HEK293 (cell line): ENCODE measurements around the gene SVOP.

ENCODE experiments used
- CTCF ChIA-PET: fragments of 350-600 bp; formaldehyde crosslinking; extraction: SDS; loops from one replicate; lab custom pipeline; 2021; ENCODE audit warnings: antibody characterized with exemption; lab: Yijun Ruan, JAX
- POLR2A ChIA-PET: fragments of 300-600 bp; formaldehyde crosslinking; extraction: SDS; loops from one replicate; lab custom pipeline; 2020; ENCODE audit warnings: antibody characterized with exemption, inconsistent platforms; lab: Yijun Ruan, JAX
- H3K27ac ChIP-seq: fragments of 200-500 bp; sonication (Bioruptor generic); 2 replicates; pipeline ENCODE4 v1.5.1; 2014; ENCODE audit warnings: low read depth, low read length, control low read depth, inconsistent platforms; ENCODE audit errors: extremely low read depth
- H3K36me3 ChIP-seq, 2 experiments: fragments of 200-500 bp in 1 of 2; sonication (Bioruptor generic) in 1 of 2; 1 replicate in 1 of 2; 2 replicates in 1 of 2; pipeline ENCODE4 v1.5.1; 2014 to 2017; ENCODE audit warnings: inconsistent platforms in 2 of 2, low read length in 2 of 2; ENCODE audit not compliant: control insufficient read depth in 2 of 2, insufficient read depth in 1 of 2
- H3K4me1 ChIP-seq: fragments of 200-500 bp; sonication (Bioruptor generic); 2 replicates; pipeline ENCODE4 v1.5.1; 2014; ENCODE audit warnings: mild to moderate bottlenecking, low read length, inconsistent platforms; ENCODE audit not compliant: control insufficient read depth, insufficient read depth
- H3K4me3 ChIP-seq: 2 replicates; pipeline ENCODE4 v1.5.1; 2011; ENCODE audit warnings: low read depth, mild to moderate bottlenecking, control low read depth, low read length, moderate library complexity
- H3K9me3 ChIP-seq: fragments of 200-500 bp; sonication (Bioruptor generic); 2 replicates; pipeline ENCODE4 v1.5.1; 2014; ENCODE audit warnings: low read depth, low read length, inconsistent platforms; ENCODE audit not compliant: control insufficient read depth, insufficient read depth
- BCL11A ChIP-seq: fragments of 450-650 bp; formaldehyde crosslinking; IDR thresholded peaks from 2 replicates; pipeline ENCODE4 v1.5.1; 2016; ENCODE audit warnings: low read depth, missing biosample characterization, missing genetic modification characterization
- KLF9 ChIP-seq: fragments of 450-650 bp; formaldehyde crosslinking; IDR thresholded peaks from 2 replicates; pipeline ENCODE4 v1.5.1; 2016; ENCODE audit warnings: missing biosample characterization, missing genetic modification characterization, low read depth
- OSR2 ChIP-seq: fragments of 450-650 bp; formaldehyde crosslinking; IDR thresholded peaks from 2 replicates; pipeline ENCODE4 v1.5.1; 2016; ENCODE audit warnings: missing biosample characterization, missing genetic modification characterization
- SP3 ChIP-seq: fragments of 450-650 bp; formaldehyde crosslinking; IDR thresholded peaks from 2 replicates; pipeline ENCODE4 v1.5.1; 2016; ENCODE audit warnings: missing biosample characterization, missing genetic modification characterization
- ZBTB49 ChIP-seq: fragments of 450-650 bp; formaldehyde crosslinking; IDR thresholded peaks from 2 replicates; pipeline ENCODE4 v1.5.1; 2016; ENCODE audit warnings: missing biosample characterization, missing genetic modification characterization, low read depth
- ZNF121 ChIP-seq: fragments of 450-650 bp; formaldehyde crosslinking; IDR thresholded peaks from 2 replicates; pipeline ENCODE4 v1.5.1; 2016; ENCODE audit warnings: missing biosample characterization, missing genetic modification characterization
- ZNF16 ChIP-seq: fragments of 450-650 bp; formaldehyde crosslinking; IDR thresholded peaks from 2 replicates; pipeline ENCODE4 v1.5.1; 2016; ENCODE audit warnings: low read depth, missing biosample characterization, missing genetic modification characterization
- ZNF174 ChIP-seq: fragments of 450-650 bp; formaldehyde crosslinking; IDR thresholded peaks from 2 replicates; pipeline ENCODE4 v1.5.0; 2017; ENCODE audit warnings: missing biosample characterization, mild to moderate bottlenecking, missing genetic modification characterization
- ZNF175 ChIP-seq: fragments of 450-650 bp; formaldehyde crosslinking; IDR thresholded peaks from 2 replicates; pipeline ENCODE4 v1.5.1; 2016; ENCODE audit warnings: missing biosample characterization, missing genetic modification characterization
- ZNF514 ChIP-seq: fragments of 450-650 bp; formaldehyde crosslinking; IDR thresholded peaks from 2 replicates; pipeline ENCODE4 v1.5.1; 2016; ENCODE audit warnings: missing biosample characterization, missing genetic modification characterization
- ZNF560 ChIP-seq: fragments of 450-650 bp; formaldehyde crosslinking; IDR thresholded peaks from 2 replicates; pipeline ENCODE4 v1.5.1; 2017; ENCODE audit warnings: missing biosample characterization, missing genetic modification characterization, borderline replicate concordance
- ZNF658 ChIP-seq: fragments of 450-650 bp; formaldehyde crosslinking; IDR thresholded peaks from 2 replicates; pipeline ENCODE4; 2016; ENCODE audit warnings: missing biosample characterization, missing genetic modification characterization
- ZNF792 ChIP-seq: fragments of 450-650 bp; formaldehyde crosslinking; IDR thresholded peaks from 2 replicates; pipeline ENCODE4 v1.5.1; 2016; ENCODE audit warnings: missing biosample characterization, missing genetic modification characterization
- TF ChIP-seq, protein P1 (sequence below): fragments of 450-650 bp; formaldehyde crosslinking; IDR thresholded peaks from 2 replicates; pipeline ENCODE4 v1.5.1; 2016; ENCODE audit warnings: missing biosample characterization, missing genetic modification characterization
- TF ChIP-seq, protein P2 (sequence below): fragments of 450-650 bp; formaldehyde crosslinking; IDR thresholded peaks from 2 replicates; pipeline ENCODE4 v1.5.1; 2016; ENCODE audit warnings: missing biosample characterization, missing genetic modification characterization
- TF ChIP-seq, protein P3 (sequence below): fragments of 450-650 bp; formaldehyde crosslinking; IDR thresholded peaks from 2 replicates; pipeline ENCODE4 v1.5.1; 2016; ENCODE audit warnings: missing biosample characterization, missing genetic modification characterization
- TF ChIP-seq, protein P4 (sequence below): fragments of 450-650 bp; formaldehyde crosslinking; IDR thresholded peaks from 2 replicates; pipeline ENCODE4 v1.5.1; 2016; ENCODE audit warnings: missing biosample characterization, missing genetic modification characterization

SVOP gene

GRCh38 chr12:108876550-108876949, 144.3 kb downstream of the SVOP start:
- TF ChIP-seq ZBTB49 (no peak), ZNF658 (no peak), BCL11A (no peak), KLF9 (tag by site-specific recombination) (no peak), ZNF560 (tag by site-specific recombination) (no peak), ZNF792 (tag by site-specific recombination) (no peak), ZNF175 (tag by site-specific recombination) (no peak), SP3 (tag by site-specific recombination) (no peak), OSR2 (tag by site-specific recombination) (no peak), ZNF121 (tag by site-specific recombination) (no peak), ZNF514 (tag by site-specific recombination) (no peak), ZNF174 (tag by site-specific recombination) (no peak), ZNF16 (tag by site-specific recombination) (no peak)
- TF ChIP-seq, protein P1, sequence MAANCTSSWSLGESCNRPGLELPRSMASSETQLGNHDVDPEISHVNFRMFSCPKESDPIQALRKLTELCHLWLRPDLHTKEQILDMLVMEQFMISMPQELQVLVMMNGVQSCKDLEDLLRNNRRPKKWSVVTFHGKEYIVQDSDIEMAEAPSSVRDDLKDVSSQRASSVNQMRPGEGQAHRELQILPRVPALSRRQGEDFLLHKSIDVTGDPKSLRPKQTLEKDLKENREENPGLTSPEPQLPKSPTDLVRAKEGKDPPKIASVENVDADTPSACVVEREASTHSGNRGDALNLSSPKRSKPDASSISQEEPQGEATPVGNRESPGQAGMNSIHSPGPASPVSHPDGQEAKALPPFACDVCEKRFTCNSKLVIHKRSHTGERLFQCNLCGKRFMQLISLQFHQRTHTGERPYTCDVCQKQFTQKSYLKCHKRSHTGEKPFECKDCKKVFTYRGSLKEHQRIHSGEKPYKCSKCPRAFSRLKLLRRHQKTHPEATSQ (tag by site-specific recombination), result no peak
- TF ChIP-seq, protein P2, sequence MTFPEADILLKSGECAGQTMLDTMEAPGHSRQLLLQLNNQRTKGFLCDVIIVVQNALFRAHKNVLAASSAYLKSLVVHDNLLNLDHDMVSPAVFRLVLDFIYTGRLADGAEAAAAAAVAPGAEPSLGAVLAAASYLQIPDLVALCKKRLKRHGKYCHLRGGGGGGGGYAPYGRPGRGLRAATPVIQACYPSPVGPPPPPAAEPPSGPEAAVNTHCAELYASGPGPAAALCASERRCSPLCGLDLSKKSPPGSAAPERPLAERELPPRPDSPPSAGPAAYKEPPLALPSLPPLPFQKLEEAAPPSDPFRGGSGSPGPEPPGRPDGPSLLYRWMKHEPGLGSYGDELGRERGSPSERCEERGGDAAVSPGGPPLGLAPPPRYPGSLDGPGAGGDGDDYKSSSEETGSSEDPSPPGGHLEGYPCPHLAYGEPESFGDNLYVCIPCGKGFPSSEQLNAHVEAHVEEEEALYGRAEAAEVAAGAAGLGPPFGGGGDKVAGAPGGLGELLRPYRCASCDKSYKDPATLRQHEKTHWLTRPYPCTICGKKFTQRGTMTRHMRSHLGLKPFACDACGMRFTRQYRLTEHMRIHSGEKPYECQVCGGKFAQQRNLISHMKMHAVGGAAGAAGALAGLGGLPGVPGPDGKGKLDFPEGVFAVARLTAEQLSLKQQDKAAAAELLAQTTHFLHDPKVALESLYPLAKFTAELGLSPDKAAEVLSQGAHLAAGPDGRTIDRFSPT (tag by site-specific recombination), result no peak
- TF ChIP-seq, protein P3, sequence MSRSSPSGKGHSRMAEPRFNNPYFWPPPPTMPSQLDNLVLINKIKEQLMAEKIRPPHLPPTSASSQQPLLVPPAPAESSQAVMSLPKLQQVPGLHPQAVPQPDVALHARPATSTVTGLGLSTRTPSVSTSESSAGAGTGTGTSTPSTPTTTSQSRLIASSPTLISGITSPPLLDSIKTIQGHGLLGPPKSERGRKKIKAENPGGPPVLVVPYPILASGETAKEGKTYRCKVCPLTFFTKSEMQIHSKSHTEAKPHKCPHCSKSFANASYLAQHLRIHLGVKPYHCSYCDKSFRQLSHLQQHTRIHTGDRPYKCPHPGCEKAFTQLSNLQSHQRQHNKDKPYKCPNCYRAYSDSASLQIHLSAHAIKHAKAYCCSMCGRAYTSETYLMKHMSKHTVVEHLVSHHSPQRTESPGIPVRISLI (tag by site-specific recombination), result no peak
- TF ChIP-seq, protein P4, sequence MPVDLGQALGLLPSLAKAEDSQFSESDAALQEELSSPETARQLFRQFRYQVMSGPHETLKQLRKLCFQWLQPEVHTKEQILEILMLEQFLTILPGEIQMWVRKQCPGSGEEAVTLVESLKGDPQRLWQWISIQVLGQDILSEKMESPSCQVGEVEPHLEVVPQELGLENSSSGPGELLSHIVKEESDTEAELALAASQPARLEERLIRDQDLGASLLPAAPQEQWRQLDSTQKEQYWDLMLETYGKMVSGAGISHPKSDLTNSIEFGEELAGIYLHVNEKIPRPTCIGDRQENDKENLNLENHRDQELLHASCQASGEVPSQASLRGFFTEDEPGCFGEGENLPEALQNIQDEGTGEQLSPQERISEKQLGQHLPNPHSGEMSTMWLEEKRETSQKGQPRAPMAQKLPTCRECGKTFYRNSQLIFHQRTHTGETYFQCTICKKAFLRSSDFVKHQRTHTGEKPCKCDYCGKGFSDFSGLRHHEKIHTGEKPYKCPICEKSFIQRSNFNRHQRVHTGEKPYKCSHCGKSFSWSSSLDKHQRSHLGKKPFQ (tag by site-specific recombination), result no peak
- Histone ChIP-seq H3K9me3 (no peaks in the 10 kb centered on the region), H3K27ac (no peak overlapping the region), H3K4me3 (no peak overlapping the region), H3K36me3 (no peaks in the 10 kb centered on the region), H3K4me1 (no peaks in the 10 kb centered on the region)
- ChIA-PET POLR2A (no interaction called here), CTCF (interaction anchor here (0.6 kb wide), 1 partner anchor 430 kb away, joined by 3 read pairs; no protein-coding TSS in a partner anchor)
